Endodermal cell (in vitro differentiated cells): ENCODE results near the gene SRGAP3. TPM values are rescaled to one million over a fixed set of nuclear protein-coding genes. Genes with fewer than 3 reads are reported as not detected.

Experiments
- DNase-seq: peaks from one replicate; pipeline ENCODE4 v3.0.0-alpha.2; 2017
- H3K27ac ChIP-seq: 2 replicates; pipeline ENCODE4 v1.5.1; 2013; ENCODE audit warnings: mild to moderate bottlenecking, low read depth, low read length, moderate library complexity
- H3K27me3 ChIP-seq: 2 replicates; pipeline ENCODE4 v1.6.1; 2013; ENCODE audit warnings: mild to moderate bottlenecking, low read length, moderate library complexity; ENCODE audit not compliant: insufficient read depth, control insufficient read depth, poor library complexity, severe bottlenecking
- H3K36me3 ChIP-seq: 2 replicates; pipeline ENCODE4 v1.7.0; 2013; ENCODE audit warnings: mild to moderate bottlenecking, low read length, moderate library complexity; ENCODE audit not compliant: control insufficient read depth, insufficient read depth
- H3K4me1 ChIP-seq: one replicate; pipeline ENCODE4 v1.7.0; 2013; ENCODE audit warnings: low read length; ENCODE audit not compliant: control insufficient read depth, insufficient read depth
- H3K4me3 ChIP-seq: 2 replicates; pipeline ENCODE4 v1.5.1; 2013; ENCODE audit warnings: mild to moderate bottlenecking, low read length, moderate library complexity
- H3K9ac ChIP-seq: 2 replicates; pipeline ENCODE4 v1.6.1; 2013; ENCODE audit warnings: mild to moderate bottlenecking, low read length, moderate library complexity; ENCODE audit not compliant: poor library complexity, severe bottlenecking; ENCODE audit errors: extremely low read depth
- H3K9me3 ChIP-seq: 2 replicates; pipeline ENCODE4 v1.6.1; 2013; ENCODE audit warnings: mild to moderate bottlenecking, low read length, moderate library complexity; ENCODE audit not compliant: control insufficient read depth
- H3K27ac Mint-ChIP-seq: 2 replicates; pipeline ENCODE4 v1.8.0; 2020; ENCODE audit warnings: mixed read lengths
- H3K27me3 Mint-ChIP-seq: 2 replicates; pipeline ENCODE4 v1.8.0; 2021; ENCODE audit warnings: mild to moderate bottlenecking, mixed read lengths; ENCODE audit not compliant: insufficient read depth
- H3K36me3 Mint-ChIP-seq: 2 replicates; pipeline ENCODE4 v1.8.0; 2020; ENCODE audit warnings: low read depth, mixed read lengths
- H3K4me1 Mint-ChIP-seq: 2 replicates; pipeline ENCODE4 v1.8.0; 2020; ENCODE audit warnings: mixed read lengths
- H3K4me3 Mint-ChIP-seq: 2 replicates; pipeline ENCODE4 v1.8.0; 2020; ENCODE audit warnings: mild to moderate bottlenecking, moderate library complexity, mixed read lengths
- H3K9me3 Mint-ChIP-seq: 2 replicates; pipeline ENCODE4 v1.8.0; 2020; ENCODE audit warnings: mild to moderate bottlenecking, mixed read lengths
- CTCF ChIP-seq: fragments of 200-600 bp; sonication (generic); conservative IDR thresholded peaks from 2 replicates; pipeline ENCODE4 v1.5.0; 2021; ENCODE audit warnings: antibody characterized with exemption, mild to moderate bottlenecking
- WGBS, 2 experiments: methylation state at CpG; one replicate each; pipeline versions ENCODE4 v1.1.5 to v1.1.7; 2013; ENCODE audit warnings: missing lambda C conversion rate in 2 of 2, mixed read lengths in 1 of 2; ENCODE audit not compliant: insufficient coverage in 1 of 2, insufficient read length in 1 of 2; 5-methylcytosine and 5-hydroxymethylcytosine counted together
- total RNA-seq, 2 donors: library from RNA; stranded (reverse); fragmentation: NEBNext Ultra II Directional in 1 of 2; extraction: Animal tissue kit (Norgen Biotek cat#: 25700) in 1 of 2; gene quantifications; 2 replicates in 1 of 2; 3 replicates in 1 of 2; pipeline ENCODE4 v1.2.1, GENCODE V29; 2021

Gene SRGAP3
- total RNA-seq, 2 donors from 2014 or later = 5.0 to 8.1 TPM

DNA sequence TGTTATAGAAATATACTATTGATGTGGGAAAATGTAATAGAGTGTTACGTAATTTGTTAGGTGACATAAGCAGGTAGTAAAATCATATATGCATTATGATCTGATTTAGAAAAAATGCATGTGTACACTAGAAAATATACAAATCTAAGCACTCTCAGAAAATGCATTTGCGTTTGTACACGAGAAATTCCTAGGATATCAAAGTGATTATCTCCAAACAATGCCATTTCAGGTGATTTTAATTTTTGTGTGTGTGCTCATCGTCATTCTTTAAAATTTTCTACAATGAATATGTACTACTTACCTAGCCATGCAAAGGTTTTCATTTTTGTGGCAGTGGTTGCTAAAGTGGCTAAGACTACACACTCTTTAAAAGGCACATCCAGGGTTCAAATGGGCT is 145.3 kb downstream of the SRGAP3 start:
- DNase-seq = no peak
- Histone ChIP-seq H3K4me1 (peaks cover 2% of the 10 kb centered on the region), H3K27me3 (no peaks in the 10 kb centered on the region), H3K4me3 (no peak overlapping the region), H3K9me3 (no peaks in the 10 kb centered on the region), H3K36me3 (no peaks in the 10 kb centered on the region), H3K27ac (no peak overlapping the region), H3K9ac (no peak overlapping the region)
- Mint-ChIP-seq H3K27me3 (peaks cover under 1% of the 10 kb centered on the region), H3K4me1 (peaks cover 13% of the 10 kb centered on the region), H3K9me3 (peaks cover 2% of the 10 kb centered on the region), H3K36me3 (no peaks in the 10 kb centered on the region), H3K4me3 (no peak overlapping the region), H3K27ac (no peak overlapping the region)
- WGBS, 2 experiments = 91 to 100% methylated on average over 1 to 4 of the region's 4 CpGs
- no peak for TF ChIP-seq CTCF

DNA sequence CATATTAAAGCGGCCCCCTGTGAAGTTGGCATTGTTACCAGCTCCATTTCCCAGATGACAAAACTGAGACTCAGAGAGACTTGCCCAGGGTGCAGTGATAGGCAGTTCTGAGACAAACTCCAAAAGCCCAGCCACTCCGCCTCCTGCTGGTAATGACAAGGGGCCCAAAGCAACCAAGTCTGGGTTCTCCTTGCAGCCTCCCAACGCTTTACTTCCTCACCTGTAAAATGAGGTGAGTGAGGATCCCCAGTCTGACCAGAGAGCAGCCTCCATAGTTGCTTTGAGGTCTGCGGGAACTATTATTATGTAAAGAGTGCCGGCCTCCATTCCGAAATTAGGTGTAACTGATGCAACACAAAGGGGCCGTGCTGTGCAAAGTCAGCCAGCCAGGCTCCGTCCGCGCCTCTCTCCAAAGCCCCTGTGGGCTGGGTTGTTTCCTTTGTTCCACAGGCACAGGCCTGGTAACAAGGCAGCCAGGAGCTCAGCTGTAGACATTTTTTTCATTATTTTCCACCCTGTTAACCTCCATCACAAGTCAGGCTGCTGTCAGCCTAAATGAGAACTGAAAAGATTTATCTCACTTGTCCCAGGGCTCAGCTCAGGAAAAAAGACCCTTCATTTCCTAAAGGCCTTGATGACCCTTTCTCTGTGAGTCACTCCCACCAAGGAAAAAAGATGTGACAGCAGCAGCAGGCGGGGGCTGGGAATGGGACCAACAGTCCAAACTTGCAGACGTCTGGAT is 147.0 kb downstream of the SRGAP3 start:
- no peaks in the 10 kb centered on the region for H3K9me3 ChIP-seq
- H3K4me1 ChIP-seq = peaks cover 2% of the 10 kb centered on the region
- peaks cover 6% of the 10 kb centered on the region for H3K4me1 Mint-ChIP-seq
- no peaks in the 10 kb centered on the region for H3K27me3 ChIP-seq
- H3K27ac Mint-ChIP-seq = peak overlapping the region; percentile 76
- peak; percentile 38 for TF ChIP-seq CTCF
- peaks cover 2% of the 10 kb centered on the region for H3K9me3 Mint-ChIP-seq
- no peak overlapping the region for H3K4me3 ChIP-seq
- H3K36me3 Mint-ChIP-seq = no peaks in the 10 kb centered on the region
- no peak overlapping the region for H3K9ac ChIP-seq
- peak overlapping the region; percentile 99 for H3K27ac ChIP-seq
- H3K27me3 Mint-ChIP-seq = no peaks in the 10 kb centered on the region
- no peaks in the 10 kb centered on the region for H3K36me3 ChIP-seq
- no peak overlapping the region for H3K4me3 Mint-ChIP-seq
- DNase-seq = peak; percentile 88
- WGBS, 2 experiments = 56 to 68% methylated on average over 11 to 12 of the region's 12 CpGs

- Mint-ChIP-seq H3K27me3 (no peaks in the 10 kb centered on the region), H3K36me3 (no peaks in the 10 kb centered on the region), H3K27ac (no peak overlapping the region), H3K4me3 (no peak overlapping the region), H3K4me1 (peaks cover 6% of the 10 kb centered on the region), H3K9me3 (no peaks in the 10 kb centered on the region)
- Histone ChIP-seq H3K36me3 (no peaks in the 10 kb centered on the region), H3K4me1 (peaks cover 2% of the 10 kb centered on the region), H3K9me3 (no peaks in the 10 kb centered on the region), H3K27me3 (no peaks in the 10 kb centered on the region), H3K4me3 (no peak overlapping the region), H3K9ac (no peak overlapping the region), H3K27ac (peak overlapping the region; percentile 99)
- 82 to 88% methylated on average over 4 to 12 of the region's 12 CpGs for WGBS, 2 experiments
- no peak for TF ChIP-seq CTCF
- peak; percentile 88 for DNase-seq
Observed at GRCh38 chr3:9101286-9101685, 148.2 kb downstream of the SRGAP3 start.
